Ascending aorta (tissue), 2 donors: Measurements from ENCODE around the gene DBH. TPM values are rescaled to one million over a fixed set of nuclear protein-coding genes. Genes with fewer than 3 reads are reported as not detected.

Experiments used
- DNase-seq, 2 donors: peaks; one replicate each; pipeline ENCODE4 v3.0.0-alpha.2; 2019; ENCODE audit warnings: low spot score in 2 of 2
- H3K27ac ChIP-seq, 2 donors: fragments of 200-600 bp; sonication (generic); one replicate each; pipeline ENCODE4 v1.5.1; 2016 to 2017; ENCODE audit warnings: mild to moderate bottlenecking in 1 of 2
- H3K27me3 ChIP-seq: fragments of 200-600 bp; sonication (generic); one replicate; pipeline ENCODE4 v1.5.1; 2017
- H3K36me3 ChIP-seq, 2 donors: fragments of 200-600 bp; sonication (generic); one replicate each; pipeline ENCODE4 v1.5.1; 2016
- H3K4me1 ChIP-seq, 2 donors: fragments of 200-600 bp; sonication (generic); one replicate each; pipeline ENCODE4 v1.5.1; 2016 to 2017; ENCODE audit warnings: mild to moderate bottlenecking in 1 of 2
- H3K4me3 ChIP-seq, 2 donors: fragments of 200-600 bp; sonication (generic); one replicate each; pipeline ENCODE4 v1.5.1; 2016 to 2017; ENCODE audit warnings: mild to moderate bottlenecking in 1 of 2
- H3K9me3 ChIP-seq, 2 donors: fragments of 200-600 bp; sonication (generic); one replicate each; pipeline ENCODE4 v1.5.1; 2016
- intact Hi-C: fragments of 100-400 bp; cut with DNase I; formaldehyde crosslinking; loops from one replicate; pipeline ENCODE4 v1.15.1; 2023
- total RNA-seq: library from RNA; depleted of rRNA; stranded (reverse); fragments of >200 nt; gene quantifications from one replicate; pipeline ENCODE4 v1.1.0, GENCODE V29; 2016
- TF ChIP-seq, protein P1 (sequence below), 3 experiments: fragments of 200-600 bp in 2 of 3; fragments of 450-650 bp in 1 of 3; sonication (generic) in 2 of 3; IDR thresholded peaks; one replicate each; pipeline ENCODE4 v1.5.1; 2016 to 2019; ENCODE audit warnings: antibody characterized with exemption in 3 of 3, mild to moderate bottlenecking in 1 of 3, moderate library complexity in 1 of 3

The DBH gene
- total RNA-seq, 1 donor from 2014 or later, result not detected

GRCh38 chr9:133689151-133689763 is 53.1 kb downstream of the DBH start:
- no peaks in the 10 kb centered on the region for H3K4me1 ChIP-seq
- no peak for DNase-seq

DNA sequence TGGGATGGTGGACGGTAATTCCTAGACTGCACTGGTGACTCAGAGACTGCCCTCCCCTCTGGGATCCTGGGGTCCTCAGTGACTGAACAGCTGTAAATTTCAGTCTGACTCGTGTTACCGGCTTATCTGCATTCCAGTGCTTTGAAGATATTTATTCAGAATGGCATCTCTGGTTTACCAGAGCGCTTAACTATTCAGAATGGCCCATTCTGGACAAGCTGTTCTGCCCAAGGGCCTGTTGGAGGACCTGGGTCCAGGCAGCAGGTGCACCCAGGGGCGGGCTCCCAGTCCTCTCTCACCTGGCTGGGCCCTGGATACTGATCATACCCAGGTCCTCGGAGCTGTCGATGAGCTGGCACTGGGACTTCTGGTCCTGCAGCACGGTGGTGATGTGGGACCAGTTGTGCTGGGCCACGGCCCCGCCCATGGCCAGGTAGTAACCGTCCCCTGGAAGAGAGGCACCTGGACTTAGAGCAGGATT is 54.0 kb downstream of the DBH start:
- TF ChIP-seq, protein P1, sequence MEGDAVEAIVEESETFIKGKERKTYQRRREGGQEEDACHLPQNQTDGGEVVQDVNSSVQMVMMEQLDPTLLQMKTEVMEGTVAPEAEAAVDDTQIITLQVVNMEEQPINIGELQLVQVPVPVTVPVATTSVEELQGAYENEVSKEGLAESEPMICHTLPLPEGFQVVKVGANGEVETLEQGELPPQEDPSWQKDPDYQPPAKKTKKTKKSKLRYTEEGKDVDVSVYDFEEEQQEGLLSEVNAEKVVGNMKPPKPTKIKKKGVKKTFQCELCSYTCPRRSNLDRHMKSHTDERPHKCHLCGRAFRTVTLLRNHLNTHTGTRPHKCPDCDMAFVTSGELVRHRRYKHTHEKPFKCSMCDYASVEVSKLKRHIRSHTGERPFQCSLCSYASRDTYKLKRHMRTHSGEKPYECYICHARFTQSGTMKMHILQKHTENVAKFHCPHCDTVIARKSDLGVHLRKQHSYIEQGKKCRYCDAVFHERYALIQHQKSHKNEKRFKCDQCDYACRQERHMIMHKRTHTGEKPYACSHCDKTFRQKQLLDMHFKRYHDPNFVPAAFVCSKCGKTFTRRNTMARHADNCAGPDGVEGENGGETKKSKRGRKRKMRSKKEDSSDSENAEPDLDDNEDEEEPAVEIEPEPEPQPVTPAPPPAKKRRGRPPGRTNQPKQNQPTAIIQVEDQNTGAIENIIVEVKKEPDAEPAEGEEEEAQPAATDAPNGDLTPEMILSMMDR (IDR thresholded peaks at IDR 0.05), result no peak
- no peak overlapping the region for H3K27ac ChIP-seq
- no peaks in the 10 kb centered on the region for H3K27me3 ChIP-seq
- DNase-seq, result no peak
- no peaks in the 10 kb centered on the region for H3K9me3 ChIP-seq
- H3K4me1 ChIP-seq, result no peaks in the 10 kb centered on the region
- no peak overlapping the region for H3K4me3 ChIP-seq
- no peaks in the 10 kb centered on the region for H3K36me3 ChIP-seq
- intact Hi-C loops, result no loop called here

More at GRCh38 chr9:133689151-133689763, 53.1 kb downstream of the DBH start:
- no peak overlapping the region for H3K4me3 ChIP-seq
- H3K27me3 ChIP-seq, result no peaks in the 10 kb centered on the region
- intact Hi-C loops, result no loop called here
- H3K36me3 ChIP-seq, result no peaks in the 10 kb centered on the region
- no peak overlapping the region for H3K27ac ChIP-seq
- no peaks in the 10 kb centered on the region for H3K9me3 ChIP-seq
- TF ChIP-seq, protein P1 (IDR thresholded peaks at IDR 0.05), result no peak

DNA sequence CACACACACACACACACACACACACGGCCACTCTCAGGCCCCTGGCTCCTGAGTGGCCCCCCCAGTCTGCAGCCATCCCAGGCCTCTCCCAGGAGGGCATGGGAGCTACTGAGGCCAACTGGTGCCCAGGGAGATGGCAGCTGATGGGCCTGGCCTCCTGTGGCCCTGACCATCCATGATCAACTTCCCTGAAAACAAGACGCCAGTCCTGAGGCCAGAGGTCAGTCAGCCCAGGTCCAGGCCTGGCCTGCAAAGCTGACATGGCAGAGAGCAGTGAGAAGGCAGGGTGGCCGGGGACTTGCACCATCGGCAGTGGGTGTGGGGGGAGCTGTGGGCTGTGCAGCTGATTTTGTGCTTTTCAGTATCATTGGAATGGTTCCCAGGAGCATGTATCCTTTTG is 55.0 kb downstream of the DBH start:
- Histone ChIP-seq H3K27me3 (no peaks in the 10 kb centered on the region), H3K36me3 (no peaks in the 10 kb centered on the region), H3K9me3 (no peaks in the 10 kb centered on the region), H3K4me3 (no peak overlapping the region), H3K27ac (no peak overlapping the region), H3K4me1 (no peaks in the 10 kb centered on the region)
- intact Hi-C loops, result no loop called here
- no peak for DNase-seq
- TF ChIP-seq, protein P1 (IDR thresholded peaks at IDR 0.05), result no peak

DNA sequence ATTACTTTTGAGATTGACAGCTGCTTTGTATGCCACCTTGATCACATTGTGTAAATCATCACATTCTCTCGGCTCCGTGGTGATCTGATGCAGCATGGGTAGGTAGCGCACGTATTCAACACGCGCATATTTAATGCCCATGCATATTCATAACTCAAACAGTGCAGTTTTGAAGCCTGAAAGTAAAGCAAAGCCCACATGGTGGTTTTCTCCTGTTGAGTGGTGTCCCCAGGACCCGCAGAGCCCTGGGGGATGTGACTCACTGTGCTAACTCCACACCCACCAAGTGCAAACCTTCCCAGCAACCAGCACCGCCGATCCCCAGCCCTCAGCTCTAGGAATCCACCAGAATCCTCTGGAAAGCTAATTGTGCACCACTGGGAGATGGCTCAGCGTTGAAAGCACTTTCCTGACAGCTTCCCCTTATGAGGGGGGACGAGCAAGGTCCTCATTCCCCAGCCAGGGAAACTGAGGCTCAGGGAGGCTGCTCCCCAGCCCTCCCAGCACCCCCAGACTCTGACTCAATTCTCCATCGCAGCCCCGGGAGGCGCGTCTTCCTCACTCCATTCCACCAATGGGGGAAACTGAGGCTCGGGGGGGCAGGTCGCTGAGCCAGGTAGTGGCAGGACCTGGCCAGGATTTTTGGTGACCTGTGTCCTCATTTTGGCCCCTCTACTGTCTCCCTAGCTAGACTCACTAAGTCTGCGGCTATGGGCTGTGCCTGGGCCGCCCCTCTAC is 55.6 kb downstream of the DBH start:
- Histone ChIP-seq H3K4me1 (no peaks in the 10 kb centered on the region), H3K27ac (no peak overlapping the region), H3K27me3 (no peaks in the 10 kb centered on the region), H3K36me3 (no peaks in the 10 kb centered on the region), H3K9me3 (no peaks in the 10 kb centered on the region), H3K4me3 (no peak overlapping the region)
- DNase-seq, result no peak
- intact Hi-C loops, result no loop called here
- TF ChIP-seq, protein P1 (IDR thresholded peaks at IDR 0.05), result no peak

- H3K4me3 ChIP-seq, result no peak overlapping the region
- H3K9me3 ChIP-seq, result no peaks in the 10 kb centered on the region
- intact Hi-C loops, result no loop called here
- H3K36me3 ChIP-seq, result no peaks in the 10 kb centered on the region
- no peaks in the 10 kb centered on the region for H3K27me3 ChIP-seq
- DNase-seq, result no peak
- no peak overlapping the region for H3K27ac ChIP-seq
- H3K4me1 ChIP-seq, result no peaks in the 10 kb centered on the region
- TF ChIP-seq, protein P1 (IDR thresholded peaks at IDR 0.05), result no peak
These were observed 56.3 kb downstream of the DBH start for GRCh38 chr9:133692364-133692985.
